Testis (tissue), 2 donors: ENCODE results near the gene NRTN.

Source experiments
- CTCF ChIP-seq, 3 experiments: fragments of 450-650 bp in 2 of 3; fragments of 200-600 bp in 1 of 3; sonication (generic) in 1 of 3; IDR thresholded peaks; one replicate each; pipeline ENCODE4 v1.5.1; 2016 to 2019; ENCODE audit warnings: antibody characterized with exemption in 3 of 3, mild to moderate bottlenecking in 2 of 3, moderate library complexity in 1 of 3
- POLR2A ChIP-seq: fragments of 450-650 bp; IDR thresholded peaks from one replicate; pipeline ENCODE4 v1.6.1; 2017; ENCODE audit warnings: antibody characterized with exemption, mild to moderate bottlenecking, moderate library complexity

GRCh38 chr19:5843295-5843927 is 38.5 kb downstream of the NRTN start:
- no peak for TF ChIP-seq CTCF (IDR thresholded peaks at IDR 0.05)
- TF ChIP-seq POLR2A = no peak
